CD4-positive, alpha-beta T cell treated with Interleukin-15 for 4 hours (primary cell): ENCODE measurements around the gene FAM135A.
"Not testable (repeated sequence)": the region's sequence is repeated elsewhere in the genome, so short reads cannot be mapped to it uniquely, and the experiment has no call there.

ENCODE experiments used
- DNase-seq: peaks from one replicate; pipeline ENCODE4 v3.0.0-alpha.2; 2020; ENCODE audit warnings: low spot score

Gene FAM135A

DNA sequence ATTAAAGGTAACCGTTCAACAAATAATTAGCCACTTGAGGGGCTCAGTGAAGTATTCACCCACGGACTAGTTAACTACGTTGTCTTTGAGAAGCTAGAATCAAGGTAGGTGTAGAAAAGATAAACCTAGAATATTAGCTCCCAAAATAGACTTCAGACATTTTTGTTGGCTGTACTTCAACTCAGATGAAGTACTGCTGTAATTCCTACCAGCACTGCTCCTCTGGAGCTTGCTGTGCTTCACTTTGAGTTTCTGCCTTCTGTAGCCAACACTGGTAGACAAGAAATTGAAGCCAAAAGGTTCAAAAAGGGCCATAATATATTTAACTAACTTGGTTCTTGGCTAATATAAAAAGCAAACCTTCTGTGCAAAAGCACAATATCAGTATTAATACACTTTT is 134.6 kb downstream of the FAM135A start:
- no peak for DNase-seq

DNA sequence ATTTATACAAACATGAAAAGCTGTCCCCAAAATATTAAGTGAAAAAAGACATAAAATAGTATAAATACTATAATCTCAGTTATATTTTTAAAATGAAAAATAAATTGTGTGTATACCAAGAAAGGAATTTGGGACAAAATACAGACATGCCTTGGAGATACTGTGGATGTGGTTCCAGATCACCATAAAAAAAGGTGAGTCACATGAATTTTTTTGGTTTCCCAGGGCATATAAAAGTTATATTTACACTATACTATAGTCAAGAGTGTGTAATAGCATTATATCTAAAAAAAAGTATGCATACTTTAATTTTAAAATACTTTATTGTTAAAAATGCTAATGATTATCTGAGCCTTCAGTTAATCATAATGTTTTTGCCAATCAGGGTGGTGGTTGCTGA is 136.0 kb downstream of the FAM135A start:
- DNase-seq = no peak

DNA sequence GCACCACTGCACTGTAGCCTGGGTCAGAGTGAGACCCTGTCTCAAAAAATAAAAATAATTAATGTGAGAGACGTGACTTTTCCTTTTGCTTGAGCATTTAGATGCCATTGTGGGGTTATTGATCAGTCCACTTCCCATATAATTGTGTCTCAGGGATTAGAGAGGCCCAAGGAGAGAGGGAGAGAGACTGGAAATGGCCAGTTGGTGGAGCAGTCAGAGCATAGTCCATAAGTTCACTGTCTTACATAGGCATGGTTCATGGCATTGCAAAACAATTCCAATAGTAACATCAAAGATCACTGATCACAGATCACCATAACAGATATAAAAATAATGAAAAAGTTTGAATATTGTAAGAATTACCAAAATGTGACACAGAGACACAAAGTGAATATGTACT is 138.3 kb downstream of the FAM135A start:
- no peak for DNase-seq

DNA sequence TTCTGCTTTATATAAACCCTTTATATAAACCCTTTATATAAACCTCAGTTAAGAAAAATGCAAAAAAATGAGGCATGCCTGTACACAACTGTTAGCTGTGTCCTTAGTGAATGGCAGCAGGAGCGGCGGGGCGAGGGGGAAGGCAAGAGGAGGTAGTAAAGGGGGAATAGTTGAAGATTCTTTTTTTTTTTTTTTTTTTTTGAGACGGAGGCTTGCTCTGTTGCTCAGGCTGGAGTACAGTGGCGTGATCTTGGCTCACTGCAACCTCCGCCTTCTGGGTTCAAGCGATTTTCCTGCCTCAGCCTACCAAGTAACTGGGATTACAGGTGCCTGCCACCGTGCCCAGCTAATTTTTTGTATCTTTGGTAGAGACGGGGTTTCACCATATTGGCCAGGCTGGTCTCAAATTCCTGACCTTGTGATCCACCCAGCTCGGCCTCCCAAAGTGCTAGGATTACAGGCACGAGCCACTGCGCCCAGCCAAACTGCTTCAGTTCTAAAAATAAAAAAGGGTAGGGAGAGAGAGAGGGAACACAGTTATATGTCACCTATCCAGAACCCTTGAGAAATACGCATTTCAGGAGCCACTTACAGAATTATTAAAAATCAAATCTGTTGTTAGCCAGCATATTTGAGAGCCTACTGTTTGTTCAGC is 139.1 kb downstream of the FAM135A start:
- not testable (repeated sequence) for DNase-seq

DNA sequence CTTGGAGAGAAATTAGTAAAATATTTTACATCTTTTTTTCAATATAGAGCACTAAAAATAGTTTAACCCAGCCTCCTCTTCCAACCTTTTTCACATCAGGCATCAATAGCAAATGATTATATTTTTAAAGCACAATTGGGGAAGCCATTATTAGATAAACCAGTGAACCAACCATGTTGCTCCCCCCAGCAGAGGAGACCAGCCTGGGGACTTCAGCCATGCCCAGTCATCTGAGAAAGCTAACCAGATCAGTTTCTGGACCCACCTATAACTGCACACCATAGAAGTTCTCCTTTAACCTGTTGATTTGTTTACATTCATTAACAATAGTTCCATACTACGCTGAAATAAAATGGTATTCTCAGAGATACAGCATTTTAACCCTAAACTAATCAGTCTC is 139.7 kb downstream of the FAM135A start:
- DNase-seq = no peak

DNA sequence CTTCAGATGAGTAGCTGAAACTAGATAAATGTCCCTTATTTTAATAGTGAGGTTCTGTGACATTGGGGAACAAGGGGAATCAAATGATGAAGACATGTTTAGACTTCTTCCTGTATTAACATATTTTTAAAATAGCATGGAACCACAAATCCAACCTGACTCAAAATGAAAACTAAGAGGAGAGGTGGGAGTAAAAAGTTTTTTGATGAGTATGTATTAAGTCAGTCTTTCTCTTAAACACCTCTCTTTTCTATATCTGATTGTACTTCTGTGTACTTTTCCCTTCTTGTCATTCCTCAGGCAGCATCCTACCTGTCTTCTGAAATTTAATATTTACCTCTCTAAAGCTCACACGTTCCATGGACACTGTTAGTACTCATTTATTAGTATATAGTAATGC is 144.7 kb downstream of the FAM135A start:
- DNase-seq = no peak

DNA sequence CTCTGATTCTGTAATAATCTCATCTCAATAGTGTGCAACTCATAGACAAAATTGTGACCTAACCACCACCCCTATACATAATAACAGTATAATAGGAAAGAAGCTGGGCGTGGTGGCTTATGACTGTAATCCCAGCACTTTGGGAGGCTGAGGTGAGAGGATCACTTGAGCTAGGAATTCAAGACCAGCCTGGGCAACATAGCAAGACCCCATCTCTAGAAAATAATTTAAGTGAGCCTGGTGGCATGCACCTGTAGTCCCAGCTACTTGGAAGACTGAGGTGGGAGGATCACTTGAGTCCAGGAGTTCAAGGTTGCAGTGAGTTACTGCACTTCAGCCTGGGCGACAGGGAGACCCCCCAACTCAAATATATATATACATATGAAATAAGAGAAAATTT is 149.1 kb downstream of the FAM135A start:
- DNase-seq = not testable (repeated sequence)

DNA sequence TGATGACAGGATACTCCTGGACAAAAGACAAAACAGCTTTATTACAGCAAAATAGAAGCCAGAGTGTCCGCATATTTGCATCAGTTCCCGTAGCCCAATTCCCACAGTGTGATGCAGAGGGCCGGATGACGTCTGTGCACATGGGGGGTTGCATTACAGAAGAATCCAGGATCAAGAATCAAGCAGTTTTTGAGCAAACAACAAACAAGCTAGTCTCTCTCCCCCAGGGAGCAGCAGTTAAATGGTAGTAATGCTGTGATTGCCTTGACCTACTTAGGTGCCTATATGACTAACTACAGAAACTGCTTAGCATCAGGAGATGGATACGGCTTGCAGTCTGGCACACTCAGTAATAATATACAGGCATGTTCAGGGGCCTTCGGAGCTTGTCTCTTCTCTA is 150.2 kb downstream of the FAM135A start:
- DNase-seq = no peak

DNA sequence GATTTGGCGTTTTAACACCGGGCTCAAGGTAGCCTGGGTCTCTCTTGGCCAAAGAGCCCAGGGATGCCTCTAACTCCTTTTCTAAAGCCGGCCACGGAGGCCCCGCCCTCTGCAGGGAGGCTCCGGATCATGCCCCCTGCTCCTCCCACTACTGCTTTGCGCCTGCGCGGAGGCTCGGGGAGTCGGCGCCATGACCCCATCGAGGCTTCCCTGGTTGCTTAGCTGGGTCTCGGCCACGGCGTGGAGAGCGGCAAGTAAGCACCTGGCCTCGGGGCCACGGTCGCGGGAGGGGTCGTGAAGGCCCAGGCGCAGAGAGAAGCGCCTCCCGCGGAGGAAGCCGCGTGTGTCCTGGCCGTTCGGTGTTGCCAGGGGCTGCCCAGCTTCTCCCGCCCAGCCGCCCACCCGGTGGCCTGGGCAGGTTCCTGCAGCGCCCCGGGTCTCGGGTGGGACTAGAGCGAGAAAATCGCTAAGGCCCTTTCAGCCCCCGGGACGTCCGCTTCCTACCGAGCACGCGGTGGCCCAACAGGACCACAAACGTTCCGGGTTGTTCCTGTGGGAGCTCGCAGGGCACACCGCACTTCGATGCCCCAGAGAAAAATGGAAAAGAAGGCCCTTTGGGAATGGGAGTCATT is 153.6 kb downstream of the FAM135A start, which contains the start of gene SDHAF4:
TSS of gene SDHAF4 (plus strand) at position 180 of the 632 bp plus-strand sequence. CDS start at position 191, 11 bp downstream.
- DNase-seq = peak; percentile 94

DNA sequence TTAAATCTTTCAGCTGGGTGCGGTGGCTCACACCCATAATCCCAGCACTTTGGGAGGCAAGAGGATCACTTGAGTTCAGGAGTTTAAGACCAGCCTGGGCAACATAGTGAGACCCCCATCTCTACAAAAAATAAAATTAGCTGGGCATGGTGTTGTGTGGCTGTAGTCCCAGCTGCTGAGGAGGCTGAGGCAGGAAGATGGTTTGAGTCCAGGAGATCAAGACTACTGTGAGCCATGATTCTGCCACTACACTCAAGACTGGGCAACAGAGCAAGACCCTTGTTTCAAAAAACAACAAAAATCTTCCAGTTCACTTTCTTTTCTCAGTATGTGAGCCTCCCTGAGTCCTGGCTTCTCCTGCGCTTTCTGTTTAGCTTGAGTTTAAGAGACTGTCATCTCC is 161.3 kb downstream of the FAM135A start:
- no peak for DNase-seq

DNA sequence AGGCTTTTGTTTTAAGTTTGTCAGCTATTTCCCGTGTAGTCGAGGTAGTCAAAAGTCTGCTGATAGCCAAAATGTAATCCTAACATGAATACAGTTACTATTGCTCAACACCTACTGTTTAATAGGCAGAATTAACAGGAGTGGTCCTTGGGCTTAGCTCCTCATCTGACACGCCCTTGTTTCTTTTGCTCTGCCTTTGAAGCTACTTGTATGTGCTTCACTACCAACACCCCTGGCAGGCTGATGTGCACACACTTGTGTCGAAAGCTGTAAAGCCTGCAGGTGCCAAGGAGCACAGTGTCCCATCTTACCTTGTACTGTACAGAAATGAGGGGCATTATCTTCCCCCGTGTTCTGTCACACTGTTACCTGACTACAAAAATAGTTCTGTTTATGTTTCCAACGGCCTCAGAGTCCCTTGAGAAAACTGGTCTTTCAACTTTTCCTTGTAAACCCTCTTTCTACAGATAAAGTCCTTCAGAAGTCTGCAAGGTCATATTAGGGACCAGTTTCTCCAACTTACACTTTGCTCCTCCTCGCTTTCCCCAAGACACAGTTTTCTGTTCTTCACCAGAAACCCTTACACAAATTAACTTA is 162.7 kb downstream of the FAM135A start:
- no peak for DNase-seq

DNA sequence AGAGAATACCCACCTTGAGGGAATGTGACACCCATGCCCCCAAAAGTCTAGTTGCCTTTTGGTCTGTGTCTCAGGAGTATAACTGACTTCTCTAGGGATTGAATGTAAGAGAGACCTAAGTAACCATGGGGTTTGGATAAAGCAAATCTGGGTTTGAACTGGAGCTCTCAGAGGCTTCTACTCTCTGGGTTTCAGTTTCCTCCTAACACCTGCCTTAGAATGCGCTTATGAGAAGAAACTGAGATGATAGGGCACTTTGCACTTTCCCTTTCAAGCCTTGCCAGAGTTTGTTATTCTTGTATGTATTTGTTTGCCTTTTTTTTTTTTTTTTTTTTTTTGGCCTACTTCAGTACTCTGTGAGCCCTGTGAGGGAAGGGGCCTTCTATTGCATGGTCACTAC is 172.8 kb downstream of the FAM135A start:
- no peak for DNase-seq

DNA sequence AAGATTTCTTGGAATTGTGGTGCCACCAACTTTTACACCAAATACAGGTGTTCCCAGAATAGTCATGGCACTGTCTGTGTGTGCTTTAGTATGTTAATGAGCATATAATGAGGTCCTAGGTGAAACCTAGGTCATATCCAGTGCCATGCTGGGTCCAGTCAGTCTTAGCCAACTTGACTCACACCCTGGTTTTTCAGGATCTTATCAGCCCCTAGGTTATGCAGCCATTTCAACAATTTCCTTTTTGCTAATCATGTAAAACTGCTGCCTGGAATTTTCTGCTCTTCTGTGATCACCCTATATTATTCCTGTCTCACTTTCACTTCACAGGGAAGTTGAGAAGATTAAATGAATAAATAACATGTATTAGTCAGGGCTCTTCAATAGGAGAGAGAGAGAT is 177.1 kb downstream of the FAM135A start:
- no peak for DNase-seq

DNA sequence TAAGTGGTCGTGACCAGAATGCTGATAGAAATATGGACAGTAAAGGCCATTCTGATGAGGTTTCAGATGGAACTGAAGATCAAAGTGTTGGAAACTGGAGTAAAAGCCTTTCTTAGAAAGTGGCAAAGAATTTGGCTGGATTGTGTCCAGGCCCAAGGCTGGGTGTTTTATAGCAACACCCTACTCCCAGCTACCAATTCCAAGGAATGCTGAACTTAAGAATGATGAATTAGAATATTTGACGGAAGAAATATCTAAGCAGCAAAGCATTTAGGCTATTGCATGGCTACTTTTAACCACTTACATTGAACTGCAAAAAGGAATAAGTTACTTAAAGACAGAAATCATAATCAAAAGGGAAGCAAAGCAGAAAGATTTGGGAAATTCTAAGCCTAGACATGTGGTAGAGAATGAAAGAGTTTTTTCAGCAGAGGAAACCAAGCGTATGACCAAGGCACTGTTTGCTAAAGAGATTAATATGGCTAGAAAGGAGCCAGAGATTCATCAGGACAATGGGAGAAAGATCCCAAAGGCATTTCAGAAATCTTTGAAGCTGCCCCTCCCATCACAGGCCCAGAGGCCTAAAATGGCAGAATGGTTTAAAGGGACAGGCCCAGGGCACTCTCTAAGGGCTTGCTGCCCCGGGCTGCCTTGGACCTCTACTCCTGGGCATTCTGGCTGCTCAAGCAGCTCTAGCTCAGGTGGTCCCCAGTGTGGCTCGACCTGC is 179.2 kb downstream of the FAM135A start:
- DNase-seq = no peak

DNA sequence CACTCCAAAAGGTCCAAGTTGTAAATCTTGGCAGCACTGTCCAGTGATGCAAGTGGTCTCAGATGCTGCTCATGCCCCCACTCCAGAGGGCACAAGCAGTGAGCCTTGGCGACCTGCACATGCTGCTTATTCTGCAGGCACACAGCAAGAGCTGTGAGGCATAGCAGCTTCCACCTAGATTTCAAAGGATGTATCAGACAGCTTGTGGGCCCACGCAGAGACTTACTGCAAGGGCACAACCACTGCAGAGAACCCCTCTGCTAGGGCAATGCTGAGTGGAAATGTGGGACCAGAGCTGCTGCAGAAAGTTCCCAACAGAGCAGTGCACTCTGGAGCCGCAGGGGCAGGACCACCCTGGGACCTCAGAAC is 179.8 kb downstream of the FAM135A start:
- DNase-seq = no peak

DNA sequence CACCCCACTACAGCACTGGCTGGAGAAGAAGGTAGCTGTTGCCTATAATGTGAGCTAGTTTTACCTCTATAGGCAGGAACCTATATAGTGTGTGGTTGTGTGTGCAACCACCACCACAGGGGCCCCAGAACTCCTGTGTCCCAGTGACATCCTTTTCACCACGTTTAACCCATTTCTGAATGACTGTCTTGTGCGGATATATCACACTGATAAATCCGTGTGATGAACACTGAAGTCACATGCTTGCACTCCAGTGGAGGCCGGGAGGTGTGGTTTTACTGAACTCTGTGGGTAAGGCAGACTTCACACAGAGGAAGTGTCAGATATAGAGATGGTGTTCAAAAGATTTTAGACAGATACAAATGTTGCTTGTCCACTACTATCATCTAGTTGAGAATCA is 185.9 kb downstream of the FAM135A start:
- DNase-seq = peak; percentile 12

DNA sequence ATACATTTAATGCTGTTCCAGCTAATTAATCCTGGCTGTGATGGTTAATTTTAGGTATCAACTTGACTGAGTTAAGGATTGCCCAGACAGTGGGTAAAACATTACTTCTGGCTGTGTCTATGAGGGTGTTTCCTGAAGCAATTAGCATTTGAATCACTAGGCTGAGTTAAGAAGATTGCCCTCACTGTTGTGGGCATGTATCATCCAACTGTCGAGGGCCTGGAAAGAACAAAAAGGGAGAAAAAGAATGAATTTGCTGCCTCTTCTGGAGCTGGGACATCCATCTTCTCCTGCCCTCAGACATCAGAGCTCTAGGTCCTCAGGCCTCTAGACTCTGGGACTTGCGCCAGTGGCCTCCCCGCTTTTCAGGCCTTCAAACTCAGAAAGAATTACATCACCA is 187.7 kb downstream of the FAM135A start:
- DNase-seq = no peak

DNA sequence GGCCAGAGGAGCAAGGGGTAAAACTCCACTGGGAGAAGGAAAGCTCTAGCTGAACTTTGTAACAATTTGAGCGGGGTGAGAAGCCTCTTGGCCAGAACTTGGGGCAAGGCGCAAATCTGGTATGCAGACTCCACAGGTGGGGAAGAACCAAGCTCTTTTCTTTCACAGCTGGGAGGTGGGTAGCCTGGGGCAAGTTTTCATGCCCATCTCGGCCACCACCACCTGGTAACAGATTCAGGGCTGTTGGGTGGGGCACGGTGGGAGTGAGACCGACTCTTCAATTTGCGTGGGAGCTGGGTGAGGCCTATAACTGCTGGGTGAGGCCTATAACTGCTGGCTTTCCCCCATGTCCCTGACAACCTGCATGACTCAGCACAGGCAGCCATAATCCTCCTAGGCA is 190.9 kb downstream of the FAM135A start:
- no peak for DNase-seq

DNA sequence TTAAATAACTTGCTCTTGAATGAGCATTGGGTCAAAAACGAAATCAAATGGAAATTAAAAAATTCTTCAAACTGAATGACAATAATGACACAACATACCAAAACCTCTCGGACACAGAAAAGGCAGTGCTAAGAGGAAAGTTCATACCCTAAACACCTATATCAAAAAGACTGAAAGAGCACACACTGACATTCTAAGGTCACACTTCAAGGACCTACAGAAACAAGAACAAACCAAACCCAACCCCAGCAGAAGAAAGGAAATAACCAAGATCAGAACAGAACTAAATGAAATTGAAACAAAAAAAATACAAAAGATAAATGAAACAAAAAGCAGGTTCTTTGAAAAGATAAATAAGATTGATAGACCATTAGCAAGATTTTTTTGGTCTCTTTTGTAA is 194.1 kb downstream of the FAM135A start:
- DNase-seq = not testable (repeated sequence)

DNA sequence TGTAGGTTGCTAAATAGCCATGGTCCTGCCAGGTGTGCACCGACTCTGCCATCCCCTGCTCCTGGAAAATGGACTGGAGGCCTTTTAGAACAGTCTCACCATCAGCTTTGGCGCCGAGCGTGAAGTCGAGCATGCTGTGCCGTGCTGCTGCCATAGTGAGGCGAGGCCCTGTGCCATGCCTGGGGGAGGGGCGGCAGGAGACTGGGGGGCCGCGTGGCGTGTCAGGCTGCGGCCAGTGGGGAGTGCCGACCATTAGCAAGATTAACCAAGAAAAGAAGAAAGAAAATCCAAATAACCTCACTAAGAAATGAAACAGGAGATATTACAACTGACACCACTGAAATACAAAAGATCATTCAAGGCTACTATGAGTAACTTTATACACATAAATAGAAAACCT is 195.9 kb downstream of the FAM135A start:
- not testable (repeated sequence) for DNase-seq
